CD4-positive, alpha-beta T cell treated with Interleukin-17A for 4 hours (primary cell): ENCODE results near the gene CAND2.

ENCODE experiments used
- DNase-seq: peaks from one replicate; pipeline ENCODE4 v3.0.0-alpha.2; 2020; ENCODE audit warnings: mixed read lengths

Gene CAND2

DNA sequence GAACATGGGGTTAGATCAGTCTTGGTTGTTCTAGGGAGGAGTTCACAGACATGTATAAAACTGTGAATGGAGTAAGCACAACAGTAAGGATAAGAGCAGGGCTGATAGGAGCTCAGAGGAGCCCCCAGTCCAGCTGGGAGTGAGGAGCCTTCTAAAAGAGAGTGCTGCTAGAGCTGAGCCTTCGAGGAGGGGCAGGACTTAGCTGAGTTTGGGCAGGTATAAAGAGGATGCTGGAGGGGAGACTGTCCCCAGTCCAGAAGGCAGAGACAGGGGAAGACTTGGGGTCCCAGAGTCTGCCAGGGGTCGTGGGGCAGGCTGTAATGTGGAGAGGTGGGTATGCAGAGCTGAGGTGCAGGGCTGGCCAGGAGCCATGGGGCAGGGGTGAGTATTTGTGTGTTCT, 12.1 kb downstream of the CAND2 start:
- no peak for DNase-seq

GRCh38 chr3:12809001-12809400, 12.5 kb downstream of the CAND2 start:
- no peak for DNase-seq

GRCh38 chr3:12809435-12809834, 13.0 kb downstream of the CAND2 start:
- DNase-seq = no peak

DNA sequence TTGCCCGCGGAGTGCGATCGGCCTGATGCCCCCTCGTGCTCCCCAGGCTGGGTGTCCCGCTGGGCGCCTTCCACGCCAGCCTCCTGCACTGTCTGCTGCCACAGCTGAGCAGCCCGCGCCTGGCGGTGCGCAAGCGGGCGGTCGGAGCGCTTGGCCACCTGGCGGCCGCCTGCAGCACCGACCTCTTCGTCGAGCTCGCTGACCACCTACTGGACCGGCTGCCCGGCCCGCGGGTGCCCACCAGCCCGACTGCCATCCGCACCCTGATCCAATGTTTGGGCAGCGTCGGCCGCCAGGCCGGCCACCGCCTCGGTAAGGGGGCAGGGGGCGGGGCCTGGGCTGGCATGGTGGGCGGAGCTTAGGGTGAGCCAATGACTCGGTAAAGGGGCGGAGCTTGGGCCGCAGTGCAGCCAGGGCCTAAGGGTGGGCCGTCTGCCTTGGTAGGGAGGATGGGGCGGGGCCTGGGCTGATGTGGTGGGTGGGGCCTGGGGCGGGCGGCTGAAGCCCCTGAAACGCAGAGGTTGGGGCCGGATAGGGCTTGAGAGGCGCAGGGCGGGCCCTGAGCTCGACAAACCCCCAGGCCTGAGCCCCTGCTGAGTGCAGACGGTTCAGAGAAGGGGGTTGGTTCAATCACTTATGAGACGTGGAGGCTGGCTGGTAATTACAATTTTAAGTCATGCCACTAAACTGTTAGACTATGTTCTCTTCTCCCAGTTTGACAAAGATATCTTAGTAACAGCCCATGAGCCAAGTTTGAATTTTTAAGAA, 13.7 kb downstream of the CAND2 start:
- peak; percentile 98 for DNase-seq

GRCh38 chr3:12810961-12811360, 14.5 kb downstream of the CAND2 start:
- DNase-seq = no peak

GRCh38 chr3:12812812-12813211, 16.3 kb downstream of the CAND2 start:
- no peak for DNase-seq

DNA sequence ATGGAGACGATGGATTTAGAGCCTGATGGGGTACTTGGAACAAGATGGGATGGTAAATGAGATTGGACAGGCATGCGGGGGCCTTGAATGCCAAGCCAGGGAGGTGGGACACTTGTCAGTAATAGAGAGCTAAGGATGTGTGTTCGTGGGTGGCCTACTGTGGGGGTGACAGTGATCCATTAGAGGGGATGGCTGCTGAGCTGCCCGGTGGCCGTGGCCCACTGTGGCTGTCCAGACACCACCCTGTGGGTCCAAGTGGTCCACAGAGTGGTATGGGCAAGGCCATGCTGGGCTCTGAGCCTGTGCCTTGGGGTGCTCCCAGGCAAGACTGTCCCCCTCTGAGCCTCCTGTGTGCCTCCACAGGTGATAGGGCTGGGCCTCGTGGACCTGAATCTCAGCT, 17.5 kb downstream of the CAND2 start:
- no peak for DNase-seq

DNA sequence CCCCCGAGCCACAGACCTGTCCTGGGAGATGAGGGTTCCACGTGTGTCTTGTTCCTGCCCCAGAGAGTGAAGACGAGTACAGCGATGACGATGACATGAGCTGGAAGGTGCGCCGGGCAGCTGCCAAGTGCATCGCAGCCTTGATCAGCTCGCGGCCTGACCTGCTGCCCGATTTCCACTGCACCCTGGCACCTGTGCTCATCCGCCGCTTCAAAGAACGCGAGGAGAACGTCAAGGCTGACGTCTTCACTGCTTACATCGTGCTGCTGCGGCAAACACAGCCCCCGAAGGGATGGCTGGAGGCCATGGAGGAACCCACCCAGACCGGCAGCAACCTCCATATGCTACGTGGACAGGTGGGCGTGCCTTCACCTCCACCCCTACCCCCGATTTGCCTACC, 18.6 kb downstream of the CAND2 start:
- DNase-seq = no peak

DNA sequence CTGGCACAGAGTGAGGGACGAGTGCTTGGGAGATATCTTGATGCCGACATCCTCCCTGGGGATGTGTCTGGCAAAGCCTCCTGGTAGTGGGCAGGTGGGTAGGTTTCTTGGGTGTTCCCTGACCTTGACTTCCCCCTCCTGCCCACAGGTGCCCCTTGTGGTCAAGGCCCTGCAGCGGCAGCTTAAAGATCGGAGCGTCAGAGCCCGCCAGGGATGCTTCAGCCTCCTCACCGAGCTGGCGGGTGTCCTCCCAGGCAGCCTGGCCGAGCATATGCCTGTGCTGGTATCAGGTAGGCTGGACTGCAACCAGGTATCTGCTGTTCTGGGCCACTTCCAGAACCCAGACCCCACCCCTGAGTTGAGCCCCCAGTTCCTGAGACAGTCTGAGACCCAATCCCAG, 19.2 kb downstream of the CAND2 start:
- no peak for DNase-seq

GRCh38 chr3:12816521-12817342, 20.3 kb downstream of the CAND2 start:
- DNase-seq = no peak

DNA sequence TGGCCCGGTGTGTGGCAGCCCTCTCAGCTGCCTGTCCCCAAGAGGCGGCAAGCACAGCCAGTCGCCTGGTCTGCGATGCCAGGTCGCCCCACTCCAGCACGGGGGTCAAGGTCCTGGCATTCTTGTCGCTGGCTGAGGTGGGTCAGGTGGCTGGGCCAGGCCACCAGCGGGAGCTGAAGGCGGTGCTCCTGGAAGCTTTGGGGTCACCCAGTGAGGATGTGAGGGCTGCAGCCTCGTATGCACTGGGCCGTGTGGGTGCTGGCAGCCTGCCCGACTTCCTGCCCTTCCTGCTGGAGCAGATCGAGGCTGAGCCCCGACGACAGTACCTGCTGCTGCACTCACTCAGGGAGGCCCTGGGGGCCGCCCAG, 20.8 kb downstream of the CAND2 start:
- no peak for DNase-seq

DNA sequence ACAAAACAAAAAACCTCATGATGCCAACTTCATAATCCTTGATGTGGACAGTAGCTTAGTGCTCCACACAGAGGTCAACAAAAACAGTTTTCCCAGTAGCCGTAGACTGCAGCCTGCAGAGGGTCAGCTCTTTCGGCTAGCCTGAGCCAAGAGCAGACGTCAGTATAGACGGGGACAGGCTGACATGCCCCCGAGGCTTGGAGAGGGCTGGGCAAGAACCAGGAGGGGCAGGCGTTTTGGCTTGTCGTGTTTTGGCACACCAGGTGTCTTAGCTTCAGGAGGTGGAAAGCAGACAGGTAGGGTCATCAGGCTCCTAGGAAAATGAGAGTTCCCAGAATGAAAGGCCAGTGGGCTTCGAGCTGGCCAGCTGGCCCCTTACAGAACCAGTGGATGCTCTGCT, 21.8 kb downstream of the CAND2 start:
- no peak for DNase-seq

GRCh38 chr3:12818773-12819172, 22.3 kb downstream of the CAND2 start:
- no peak for DNase-seq

- no peak for DNase-seq
Measured at GRCh38 chr3:12822725-12823373, 26.4 kb downstream of the CAND2 start.

GRCh38 chr3:12824299-12824698, 27.8 kb downstream of the CAND2 start:
- DNase-seq = no peak

DNA sequence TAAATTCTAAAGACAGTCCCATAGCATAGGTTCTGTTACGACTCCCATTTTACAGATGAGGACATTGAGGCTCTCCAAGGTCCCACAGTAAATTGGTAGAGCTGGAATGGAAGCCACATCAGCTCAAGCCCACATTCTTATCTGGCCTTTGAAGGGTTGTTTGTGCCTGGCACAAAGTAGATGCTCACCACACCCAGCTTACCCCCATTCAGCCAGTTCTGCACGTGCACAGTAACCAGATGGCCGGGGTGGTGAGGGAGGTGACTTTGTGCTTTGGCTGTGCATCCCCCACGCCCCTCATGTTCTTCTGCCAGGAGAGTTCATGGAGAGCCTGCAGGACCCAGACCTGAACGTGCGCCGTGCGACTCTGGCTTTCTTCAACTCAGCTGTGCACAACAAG, 28.7 kb downstream of the CAND2 start:
- DNase-seq = no peak

GRCh38 chr3:12828751-12829150, 32.3 kb downstream of the CAND2 start:
- no peak for DNase-seq

GRCh38 chr3:12829404-12829803, 32.9 kb downstream of the CAND2 start:
- no peak for DNase-seq

DNA sequence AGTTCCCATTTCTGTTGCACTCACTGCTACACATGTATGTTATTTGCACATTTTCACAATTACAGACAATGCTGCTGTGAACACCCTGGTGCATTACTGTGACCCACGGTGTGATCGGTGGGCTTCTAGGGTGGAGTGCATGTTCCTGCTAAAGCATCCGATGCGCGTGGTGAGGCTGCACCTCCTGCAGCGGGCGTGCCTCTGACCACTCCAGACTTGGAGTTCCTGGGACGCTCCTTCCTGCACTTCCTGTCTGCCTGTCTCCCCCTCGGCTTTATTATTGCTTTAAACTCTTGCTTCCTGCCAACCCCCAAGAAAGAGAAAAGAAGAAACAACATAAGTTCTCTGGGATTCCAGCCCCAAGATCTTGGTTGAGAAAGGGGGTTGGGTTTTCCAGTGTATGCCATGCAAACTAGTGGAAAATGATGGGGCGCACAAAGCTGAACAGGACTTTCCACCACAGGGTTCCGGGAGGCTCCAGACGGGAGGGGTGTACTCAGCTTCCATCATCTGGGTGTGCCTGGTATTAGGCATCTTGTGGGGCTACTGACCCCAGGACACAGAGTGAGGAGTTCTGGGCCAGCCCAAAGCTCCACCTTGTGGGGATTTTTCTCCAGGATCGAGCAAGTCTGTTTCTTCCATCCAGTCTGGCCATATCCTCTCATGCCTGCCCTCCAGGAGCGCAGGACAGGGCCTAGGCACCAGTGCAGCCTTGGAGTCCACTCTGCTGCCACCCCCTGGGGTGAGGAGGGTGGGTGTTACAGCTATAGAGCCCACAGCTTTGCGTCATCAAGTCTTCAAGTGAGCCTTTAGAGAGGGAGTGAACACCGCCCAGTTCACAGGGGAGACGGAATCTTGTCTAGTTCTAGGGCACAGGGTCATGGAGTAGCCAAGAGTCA, 33.7 kb downstream of the CAND2 start:
- no peak for DNase-seq

DNA sequence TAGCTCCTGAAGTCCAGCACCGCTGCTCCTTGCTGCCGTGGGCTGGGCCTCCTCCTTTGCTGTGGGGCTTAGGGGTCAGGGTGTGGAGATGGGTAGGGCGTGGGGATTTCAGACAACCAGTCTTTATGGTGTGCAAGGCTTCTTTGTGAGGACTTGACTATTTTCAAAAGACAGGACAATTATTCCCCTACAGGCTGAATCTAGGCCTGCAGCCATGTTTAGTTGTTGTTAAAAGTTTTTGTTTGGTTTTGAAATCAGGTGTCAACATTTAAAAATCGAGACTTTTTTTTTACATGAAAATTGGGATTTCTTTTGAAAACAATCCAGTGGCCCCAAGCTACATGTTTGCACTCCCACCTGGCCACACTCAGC, 34.3 kb downstream of the CAND2 start:
- no peak for DNase-seq

DNA sequence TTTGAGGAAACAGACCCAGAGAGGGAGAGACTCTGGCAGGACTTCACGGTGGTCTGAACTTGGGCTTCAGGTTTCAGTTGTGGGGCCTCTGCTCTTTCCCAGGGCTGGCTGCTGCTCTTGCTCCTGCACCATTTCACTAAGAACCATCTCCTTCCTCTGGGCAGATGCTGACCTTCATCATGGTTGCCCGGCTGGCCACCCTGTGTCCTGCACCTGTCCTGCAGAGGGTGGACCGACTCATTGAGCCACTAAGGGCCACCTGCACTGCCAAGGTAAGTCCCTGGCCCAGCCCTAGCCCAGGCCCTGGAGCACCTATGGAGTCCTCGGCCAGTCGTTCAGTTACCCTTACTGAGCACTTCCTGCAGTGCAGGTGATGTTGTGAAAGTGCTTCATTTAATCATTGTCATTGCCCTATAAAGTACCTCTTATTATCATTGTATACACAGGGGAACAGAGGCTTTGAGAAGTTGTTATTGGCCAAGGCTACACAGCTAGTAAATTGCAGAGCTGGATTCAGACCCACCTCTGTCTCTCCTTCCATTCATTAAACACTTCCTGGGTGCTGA, 34.9 kb downstream of the CAND2 start:
- no peak for DNase-seq
